Cardiac muscle cell (in vitro differentiated cells and primary cell): Measurements from ENCODE around the gene SAMD13. TPM values are rescaled to one million over a fixed set of nuclear protein-coding genes. Genes with fewer than 3 reads are reported as not detected.

ENCODE experiments used
- DNase-seq, 2 donors: peaks; one replicate each; pipeline versions ENCODE4 v3.0.0 to v3.0.0-alpha.2; 2010 to 2017; ENCODE audit warnings: low read depth in 1 of 2, low spot score in 1 of 2
- H3K27ac ChIP-seq: fragments of 200-600 bp; sonication (generic); 2 replicates; pipeline ENCODE4 v1.5.1; 2016
- H3K27me3 ChIP-seq: fragments of 200-600 bp; sonication (generic); 2 replicates; pipeline ENCODE4 v1.6.0; 2016; ENCODE audit warnings: control low read depth
- H3K36me3 ChIP-seq: fragments of 200-600 bp; sonication (generic); 2 replicates; pipeline ENCODE4 v1.5.1; 2016; ENCODE audit warnings: control low read depth
- H3K4me1 ChIP-seq: fragments of 200-600 bp; sonication (generic); 2 replicates; pipeline ENCODE4 v1.8.1; 2017; ENCODE audit warnings: low read depth, mild to moderate bottlenecking, mixed run types
- H3K4me3 ChIP-seq: fragments of 200-600 bp; sonication (generic); 2 replicates; pipeline ENCODE4 v1.5.1; 2016; ENCODE audit warnings: mild to moderate bottlenecking
- H3K9me3 ChIP-seq: fragments of 200-600 bp; sonication (generic); 2 replicates; pipeline ENCODE4 v1.5.1; 2017; ENCODE audit warnings: low read depth, mild to moderate bottlenecking, control low read depth
- CTCF ChIP-seq: IDR thresholded peaks from 2 replicates; pipeline ENCODE4 v1.5.1; 2012; ENCODE audit warnings: low read depth, mild to moderate bottlenecking, low read length
- polyA plus RNA-seq: library from polyadenylated mRNA; unstranded; fragments of >200 nt; fragmentation: Nextera tagmentation; extraction: Ambion mirVana; gene quantifications from 2 replicates; pipeline ENCODE4 v1.2.1, GENCODE V29; 2016
- total RNA-seq: library from RNA; depleted of rRNA; stranded (reverse); fragments of >200 nt; gene quantifications from 2 replicates; pipeline ENCODE4 v1.2.3, GENCODE V29; 2016

SAMD13 gene
- total and polyA plus RNA-seq, 2 experiments from 2014 or later, result 2.5 to 4.9 TPM

- H3K36me3 ChIP-seq, result no peaks in the 10 kb centered on the region
- DNase-seq, result no peak
- no peak overlapping the region for H3K27ac ChIP-seq
- no peaks in the 10 kb centered on the region for H3K4me1 ChIP-seq
- TF ChIP-seq CTCF, result no peak
- no peaks in the 10 kb centered on the region for H3K27me3 ChIP-seq
- H3K4me3 ChIP-seq, result no peak overlapping the region
- no peaks in the 10 kb centered on the region for H3K9me3 ChIP-seq
Measured at GRCh38 chr1:84272401-84272800, 29.1 kb upstream of the SAMD13 start.

GRCh38 chr1:84277343-84278059 lies 24.0 kb upstream of the SAMD13 start:
- no peaks in the 10 kb centered on the region for H3K4me1 ChIP-seq
- no peak overlapping the region for H3K27ac ChIP-seq
- no peaks in the 10 kb centered on the region for H3K27me3 ChIP-seq
- no peak for TF ChIP-seq CTCF
- H3K4me3 ChIP-seq, result no peak overlapping the region
- no peaks in the 10 kb centered on the region for H3K36me3 ChIP-seq
- DNase-seq, result no peak
- no peaks in the 10 kb centered on the region for H3K9me3 ChIP-seq

- no peaks in the 10 kb centered on the region for H3K4me1 ChIP-seq
- no peaks in the 10 kb centered on the region for H3K9me3 ChIP-seq
- H3K27ac ChIP-seq, result no peak overlapping the region
- TF ChIP-seq CTCF, result no peak
- H3K4me3 ChIP-seq, result no peak overlapping the region
- H3K36me3 ChIP-seq, result no peaks in the 10 kb centered on the region
- H3K27me3 ChIP-seq, result no peaks in the 10 kb centered on the region
- no peak for DNase-seq
Measured at GRCh38 chr1:84278905-84279304, 22.6 kb upstream of the SAMD13 start.

GRCh38 chr1:84280912-84281311 lies 20.6 kb upstream of the SAMD13 start:
- no peaks in the 10 kb centered on the region for H3K4me1 ChIP-seq
- TF ChIP-seq CTCF, result no peak
- H3K27ac ChIP-seq, result no peak overlapping the region

GRCh38 chr1:84282780-84283333 lies 18.7 kb upstream of the SAMD13 start:
- no peak for TF ChIP-seq CTCF
- H3K27me3 ChIP-seq, result no peaks in the 10 kb centered on the region
- no peaks in the 10 kb centered on the region for H3K9me3 ChIP-seq
- no peak overlapping the region for H3K27ac ChIP-seq
- H3K36me3 ChIP-seq, result no peaks in the 10 kb centered on the region
- H3K4me3 ChIP-seq, result no peak overlapping the region
- H3K4me1 ChIP-seq, result no peaks in the 10 kb centered on the region
- DNase-seq, result no peak

More at GRCh38 chr1:84280912-84281311, 20.6 kb upstream of the SAMD13 start:
- DNase-seq, result no peak
- Histone ChIP-seq H3K4me3 (no peak overlapping the region), H3K36me3 (no peaks in the 10 kb centered on the region), H3K27me3 (no peaks in the 10 kb centered on the region), H3K9me3 (no peaks in the 10 kb centered on the region)
